GM18498 (cell line): ENCODE results near the gene GPSM3.
"Not testable (repeated sequence)": the region's sequence is repeated elsewhere in the genome, so short reads cannot be mapped to it uniquely, and the experiment has no call there.

Source experiments
- ATAC-seq: cut with Tn5 transposase; IDR thresholded peaks from one replicate; pipeline ENCODE4 v1.9.1; 2021; ENCODE audit warnings: mild to moderate bottlenecking, moderate library complexity; ENCODE audit not compliant: unreplicated experiment

Gene GPSM3

GRCh38 chr6:32152769-32153563, 39.5 kb downstream of the GPSM3 start:
- ATAC-seq = no peak

GRCh38 chr6:32151863-32152768, 40.3 kb downstream of the GPSM3 start, which contains the start of gene PRRT1:
Gene PRRT1, minus strand, starts transcription at chr6:32151939. Its CDS starts 112 bp downstream, at chr6:32151827.
- ATAC-seq = no peak

- ATAC-seq = no peak
Observed at GRCh38 chr6:32151181-32151862, 41.1 kb downstream of the GPSM3 start.

GRCh38 chr6:32149932-32150870, 42.2 kb downstream of the GPSM3 start:
- no peak for ATAC-seq

GRCh38 chr6:32149092-32149755, 43.2 kb downstream of the GPSM3 start:
- no peak for ATAC-seq

- no peak for ATAC-seq
Observed at GRCh38 chr6:32148289-32149091, 44.0 kb downstream of the GPSM3 start.

GRCh38 chr6:32147401-32148132, 44.9 kb downstream of the GPSM3 start:
- no peak for ATAC-seq

GRCh38 chr6:32146687-32147086, 45.8 kb downstream of the GPSM3 start:
- ATAC-seq = no peak

- ATAC-seq = no peak
Observed at GRCh38 chr6:32146287-32146686, 46.2 kb downstream of the GPSM3 start.

GRCh38 chr6:32144238-32144637, 48.2 kb downstream of the GPSM3 start:
- not testable (repeated sequence) for ATAC-seq
